ENCODE results near the gene CSNK1G3. TPM values are rescaled to one million over a fixed set of nuclear protein-coding genes. Genes with fewer than 3 reads are reported as not detected.

CSNK1G3 gene
- total RNA-seq, 1 experiment from 2014 or later: 40.8 TPM

DNA sequence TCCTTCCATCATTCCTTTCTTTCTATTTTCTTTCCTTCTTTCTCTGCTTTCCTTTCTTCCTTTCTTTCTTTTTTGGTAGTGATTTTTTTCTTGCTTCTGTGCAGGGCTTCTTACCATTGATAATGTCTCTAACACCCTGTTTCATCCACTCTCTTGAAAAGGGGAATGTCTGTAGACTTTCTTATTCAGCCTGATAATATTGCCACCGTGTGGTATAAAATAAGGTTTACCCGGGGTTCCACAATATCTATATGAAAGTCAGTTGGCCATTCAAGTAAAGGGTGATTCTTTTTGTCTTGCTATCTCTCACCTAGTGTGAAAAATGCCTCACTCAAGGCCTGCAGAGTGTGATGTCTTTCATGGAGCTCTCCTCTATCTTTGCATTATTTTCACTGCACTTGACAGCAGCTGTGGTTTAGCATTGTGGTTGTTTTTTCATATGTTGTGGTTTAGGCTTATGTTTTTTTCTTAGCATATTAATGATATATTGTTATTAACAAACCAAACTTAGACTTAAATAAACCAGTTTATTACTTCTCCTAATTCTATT is 153.9 kb downstream of the CSNK1G3 start:
- DNase-seq (ENCODE audit: low read depth, low spot score): no peak
- CTCF ChIA-PET: no interaction called here
- Histone ChIP-seq H3K9me3 (ENCODE audit: control insufficient read depth, insufficient read depth, low read depth, low read length) (peaks cover 14% of the 10 kb centered on the region; the same call in 1 of the 2 replicates), H3K4me1 (ENCODE audit: control insufficient read depth, insufficient read depth, low read length) (no peaks in the 10 kb centered on the region; the same call in 1 of the 2 replicates), H3K4me3 (ENCODE audit: low read depth in 2 of 2, low read length in 2 of 2) (no peak overlapping the region), H3K27me3 (ENCODE audit: control insufficient read depth, insufficient read depth, low read length) (no peaks in the 10 kb centered on the region), H3K27ac (ENCODE audit: low read length) (no peak overlapping the region), H3K36me3 (ENCODE audit: control insufficient read depth, insufficient read depth, low read length) (no peaks in the 10 kb centered on the region)
- intact Hi-C loops (cut with micrococcal nuclease; ENCODE audit: unreplicated experiment): no loop called here
- no TSS peak for BruUV-seq (replicated peaks)
- in situ Hi-C loops (cut with HindIII; ENCODE audit: low pct_unique_long_range_greater_than_20kb, low sequenced_read_pairs): no loop called here
- ATAC-seq: no peak
- POLR2A ChIA-PET: no interaction called here
- TF ChIP-seq TCF7L2 (IDR thresholded peaks at IDR 0.05; ENCODE audit: low read depth, low read length): no peak
- TF ChIP-seq POLR2AphosphoS5 (IDR thresholded peaks at IDR 0.05; ENCODE audit: low read depth, low read length): no peak

Other genes with a start within 250 kb of the CSNK1G3 start
- 20.1 TPM for gene CEP120, start 88.8 kb upstream of the CSNK1G3 start, total RNA-seq (2021; ENCODE audit: unreplicated experiment)

All from Panc1 (cell line).